C4-2B (cell line): Measurements from ENCODE around the gene IZUMO1R.
"Not testable (repeated sequence)": the region's sequence is repeated elsewhere in the genome, so short reads cannot be mapped to it uniquely, and the experiment has no call there.

ENCODE experiments used
- H3K27ac ChIP-seq: fragments of 450-650 bp; 2 replicates; pipeline ENCODE4 v1.5.1; 2017
- ZFX ChIP-seq: fragments of 450-650 bp; IDR thresholded peaks from 2 replicates; pipeline ENCODE4 v1.6.1; 2017
- TF ChIP-seq, protein P1 (sequence below): fragments of 450-650 bp; conservative IDR thresholded peaks from 2 replicates; pipeline ENCODE4 v1.5.1; 2017; ENCODE audit warnings: mild to moderate bottlenecking

IZUMO1R gene

DNA sequence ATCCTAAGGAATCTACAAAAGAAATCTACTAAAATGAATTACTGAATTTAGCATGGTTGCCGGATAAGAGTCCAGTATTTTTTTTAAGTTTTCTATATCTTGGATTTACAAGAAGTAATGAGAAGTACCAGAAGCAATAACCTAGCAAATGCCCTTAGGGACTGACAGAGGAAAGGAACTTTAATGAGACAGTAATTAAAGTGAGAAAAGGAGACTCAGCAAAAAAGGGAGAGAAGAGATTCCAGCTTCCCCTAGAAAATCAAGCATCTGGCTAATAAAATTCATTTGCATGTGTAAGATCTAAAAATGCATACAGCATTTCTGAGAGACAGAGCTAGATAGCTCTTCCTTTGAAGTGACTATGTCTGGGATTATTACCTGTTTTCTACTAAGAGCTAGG lies 39.1 kb downstream of the IZUMO1R start:
- TF ChIP-seq, protein P1, sequence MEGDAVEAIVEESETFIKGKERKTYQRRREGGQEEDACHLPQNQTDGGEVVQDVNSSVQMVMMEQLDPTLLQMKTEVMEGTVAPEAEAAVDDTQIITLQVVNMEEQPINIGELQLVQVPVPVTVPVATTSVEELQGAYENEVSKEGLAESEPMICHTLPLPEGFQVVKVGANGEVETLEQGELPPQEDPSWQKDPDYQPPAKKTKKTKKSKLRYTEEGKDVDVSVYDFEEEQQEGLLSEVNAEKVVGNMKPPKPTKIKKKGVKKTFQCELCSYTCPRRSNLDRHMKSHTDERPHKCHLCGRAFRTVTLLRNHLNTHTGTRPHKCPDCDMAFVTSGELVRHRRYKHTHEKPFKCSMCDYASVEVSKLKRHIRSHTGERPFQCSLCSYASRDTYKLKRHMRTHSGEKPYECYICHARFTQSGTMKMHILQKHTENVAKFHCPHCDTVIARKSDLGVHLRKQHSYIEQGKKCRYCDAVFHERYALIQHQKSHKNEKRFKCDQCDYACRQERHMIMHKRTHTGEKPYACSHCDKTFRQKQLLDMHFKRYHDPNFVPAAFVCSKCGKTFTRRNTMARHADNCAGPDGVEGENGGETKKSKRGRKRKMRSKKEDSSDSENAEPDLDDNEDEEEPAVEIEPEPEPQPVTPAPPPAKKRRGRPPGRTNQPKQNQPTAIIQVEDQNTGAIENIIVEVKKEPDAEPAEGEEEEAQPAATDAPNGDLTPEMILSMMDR, result no peak
- no peak for TF ChIP-seq ZFX
- no peak overlapping the region for H3K27ac ChIP-seq

DNA sequence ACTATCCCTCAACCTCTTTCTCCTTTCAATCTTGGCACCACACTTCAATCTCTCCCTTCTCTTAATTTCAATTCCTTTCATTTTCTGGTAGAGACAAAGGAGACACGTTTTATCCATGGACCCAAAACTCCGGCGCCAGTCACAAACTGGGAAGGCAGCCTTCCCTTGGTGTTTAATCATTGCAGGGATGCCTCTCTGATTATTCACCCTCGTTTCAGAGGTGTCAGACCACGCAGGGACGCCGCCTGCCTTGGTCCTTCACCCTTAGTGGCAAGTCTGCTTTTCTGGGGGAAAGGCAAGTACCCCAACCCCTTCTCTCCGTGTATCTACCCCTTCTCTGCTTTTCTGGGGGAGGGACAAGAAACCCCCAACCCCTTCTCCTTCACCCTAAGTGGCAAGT lies 41.9 kb downstream of the IZUMO1R start:
- H3K27ac ChIP-seq, result not testable (repeated sequence)

- not testable (repeated sequence) for H3K27ac ChIP-seq
These were observed 46.6 kb downstream of the IZUMO1R start for GRCh38 chr11:94350850-94351563.
